DMS114 treated with DMSO at 0.1 percent for 48 hours (cell line): Measurements from ENCODE around the gene ANO2.

ENCODE experiments used
- DNase-seq: peaks from one replicate; lab custom pipeline; 2025; ENCODE audit not compliant: unreplicated experiment; lab: John Stamatoyannopoulos, UW

ANO2 gene

DNA sequence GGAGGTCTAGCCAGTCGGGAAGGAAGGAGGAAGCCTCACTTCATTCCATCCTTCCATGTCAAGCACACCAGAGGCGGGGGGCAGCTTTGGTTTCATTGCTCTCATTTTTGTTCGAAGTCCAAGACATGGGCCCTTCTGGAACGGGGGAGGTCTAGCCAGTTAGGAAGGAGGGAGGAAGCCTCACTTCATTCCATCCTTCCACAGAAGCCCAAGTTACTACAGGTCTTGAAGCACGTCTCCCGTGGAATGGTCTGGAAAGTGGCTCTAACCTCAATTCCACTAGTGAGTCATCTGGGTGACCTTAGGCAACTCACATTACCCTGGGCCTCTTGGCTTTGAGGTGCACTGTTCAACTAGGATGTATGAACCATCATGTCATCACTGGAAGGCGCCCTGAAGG, 356.9 kb downstream of the ANO2 start:
- no peak for DNase-seq

DNA sequence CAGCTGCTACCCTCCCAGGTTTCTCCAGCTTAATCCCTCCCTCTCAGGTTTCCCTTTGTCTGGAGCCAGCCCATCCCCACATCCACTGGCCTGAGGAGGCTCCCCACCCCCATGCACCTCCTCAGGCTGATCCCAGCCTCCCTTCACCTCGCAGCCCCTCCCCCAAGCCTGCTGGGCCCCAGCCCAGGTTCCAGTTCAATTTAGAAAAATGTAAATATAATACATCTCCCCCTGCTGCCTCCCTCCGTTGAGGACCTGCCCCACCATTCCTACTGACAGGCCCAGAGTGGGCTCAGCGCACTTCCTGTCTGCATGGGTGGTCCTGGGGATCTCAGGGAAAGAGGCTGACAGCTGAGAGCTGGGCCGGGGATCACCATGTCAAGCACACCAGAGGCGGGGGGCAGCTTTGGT, 357.3 kb downstream of the ANO2 start:
- DNase-seq, result no peak

DNA sequence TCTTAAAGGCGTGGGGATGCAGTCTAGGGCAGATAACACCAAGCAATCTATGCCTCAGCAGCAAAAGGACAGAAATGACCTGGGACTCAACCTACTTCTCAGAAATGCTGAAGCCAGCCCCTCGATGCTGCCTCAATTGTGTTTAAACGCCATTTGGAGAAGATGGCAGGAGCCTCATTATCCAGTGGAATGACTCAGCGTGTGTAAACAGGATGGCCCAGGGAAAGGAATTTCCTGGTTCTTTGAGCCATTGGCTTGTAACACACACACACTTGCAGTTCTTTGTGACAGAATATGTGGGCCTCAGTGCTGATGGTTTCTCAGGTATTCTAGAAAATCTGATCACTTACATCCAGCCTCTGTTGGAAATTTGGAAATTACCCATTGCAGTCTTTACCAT, 358.9 kb downstream of the ANO2 start:
- DNase-seq, result no peak

DNA sequence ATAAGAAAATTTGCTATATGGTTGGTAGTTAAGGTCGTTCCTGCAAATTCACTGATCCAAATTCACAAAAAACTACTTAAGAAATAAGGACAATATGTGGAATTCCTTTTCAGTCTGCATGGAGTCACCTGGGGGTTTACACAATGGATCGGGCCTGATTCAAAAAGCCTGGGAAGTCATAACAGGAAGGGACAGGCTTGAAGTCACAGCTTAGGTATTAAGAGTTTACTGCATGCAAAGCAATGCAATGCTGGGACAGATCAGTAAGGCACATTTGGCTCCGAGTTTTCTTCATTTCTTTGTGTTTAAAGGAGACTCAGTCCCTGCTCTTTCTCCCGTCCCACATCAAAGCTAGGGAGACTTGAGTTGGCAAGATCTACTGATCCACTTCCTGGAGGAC, 359.9 kb downstream of the ANO2 start:
- DNase-seq, result no peak

DNA sequence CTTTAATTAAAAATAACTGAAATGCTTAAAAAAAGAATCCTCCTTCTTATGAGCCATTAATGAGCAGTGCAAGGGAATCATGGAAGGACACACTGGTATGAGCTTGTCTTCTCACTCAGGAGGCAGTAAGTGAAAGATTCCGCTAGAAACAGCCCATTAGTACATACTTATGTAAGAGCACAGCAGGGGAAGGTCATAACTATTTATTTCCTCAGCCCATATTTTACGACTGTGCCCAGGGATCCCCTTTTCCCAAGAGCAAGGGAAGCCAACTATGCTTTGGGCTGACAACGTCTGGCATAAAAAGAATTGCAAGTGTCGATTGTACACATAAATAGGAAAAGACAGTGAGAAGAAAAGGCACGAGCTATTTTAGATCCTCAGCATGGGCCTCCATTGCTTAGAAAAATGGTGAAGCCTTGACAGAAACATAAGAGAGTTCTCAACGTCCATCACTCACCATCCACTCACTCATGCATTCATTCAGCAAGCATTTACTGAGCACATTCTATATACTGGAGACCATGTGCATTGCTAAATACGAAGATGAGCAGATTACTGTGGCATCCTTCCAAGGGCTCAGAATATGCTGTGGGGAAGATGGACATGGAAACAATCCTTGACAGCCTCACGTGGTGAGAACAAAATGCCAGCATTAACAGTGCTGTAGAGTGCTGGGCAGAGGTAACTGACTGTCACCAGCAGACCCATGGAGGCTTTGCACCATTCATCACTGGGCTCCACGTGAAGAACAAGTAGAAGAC, 360.5 kb downstream of the ANO2 start:
- DNase-seq, result no peak

DNA sequence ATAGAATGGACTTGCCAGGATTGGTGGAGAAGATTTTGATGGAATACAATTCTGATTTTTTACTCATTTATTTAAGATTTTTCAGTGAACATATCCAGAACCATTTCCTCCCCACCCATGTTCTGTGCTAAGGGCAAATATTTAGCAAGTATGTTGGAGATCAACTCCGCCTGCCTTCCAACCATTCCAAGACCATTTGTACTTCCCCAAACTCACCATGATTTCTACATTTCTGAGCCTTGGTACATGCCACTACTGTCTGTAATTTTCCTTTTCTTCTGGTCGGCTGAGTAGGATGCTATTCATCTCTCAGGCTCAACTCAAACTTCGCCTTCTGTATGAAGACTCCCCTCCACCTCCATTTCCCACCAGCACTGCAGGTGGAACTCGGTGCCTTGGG, 362.5 kb downstream of the ANO2 start:
- DNase-seq, result no peak

DNA sequence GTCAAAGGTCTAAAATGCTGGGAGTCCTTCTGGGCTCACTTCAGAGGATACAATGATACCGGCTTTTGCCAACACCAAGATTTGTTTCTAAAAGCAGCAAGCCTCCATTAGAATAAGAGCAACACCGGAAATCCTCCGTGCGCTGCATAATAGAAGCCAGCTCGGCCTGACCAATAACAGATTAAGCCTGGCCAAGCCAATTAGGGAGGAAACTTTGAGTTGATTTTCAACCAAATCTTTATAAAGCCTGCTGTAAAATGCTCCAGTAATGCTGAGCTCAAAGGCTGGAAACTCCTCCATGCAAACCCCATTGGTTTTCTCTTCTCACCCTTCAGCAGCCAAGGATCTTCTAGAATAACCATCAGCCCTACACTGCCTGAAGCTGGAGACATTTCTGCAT, 363.0 kb downstream of the ANO2 start:
- DNase-seq, result no peak

DNA sequence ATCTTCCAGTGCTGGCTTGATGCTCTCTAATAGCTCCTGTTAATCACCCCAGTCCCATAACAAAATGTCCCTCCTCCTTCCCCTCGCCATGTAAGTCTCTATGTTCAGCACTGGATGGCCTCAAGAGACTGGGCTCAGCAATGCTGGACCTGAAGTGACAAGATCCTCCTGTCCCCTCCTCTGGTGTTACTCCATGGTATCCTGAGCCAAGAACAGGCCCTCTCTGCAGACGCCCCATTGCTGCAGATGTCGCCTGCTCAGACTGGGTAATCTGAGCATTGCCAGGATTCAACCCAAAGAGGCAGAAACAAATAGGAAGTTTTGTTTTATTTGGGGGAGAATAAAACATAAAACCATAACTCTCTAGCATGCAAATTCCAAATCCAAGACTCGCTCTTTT, 363.4 kb downstream of the ANO2 start:
- DNase-seq, result no peak

DNA sequence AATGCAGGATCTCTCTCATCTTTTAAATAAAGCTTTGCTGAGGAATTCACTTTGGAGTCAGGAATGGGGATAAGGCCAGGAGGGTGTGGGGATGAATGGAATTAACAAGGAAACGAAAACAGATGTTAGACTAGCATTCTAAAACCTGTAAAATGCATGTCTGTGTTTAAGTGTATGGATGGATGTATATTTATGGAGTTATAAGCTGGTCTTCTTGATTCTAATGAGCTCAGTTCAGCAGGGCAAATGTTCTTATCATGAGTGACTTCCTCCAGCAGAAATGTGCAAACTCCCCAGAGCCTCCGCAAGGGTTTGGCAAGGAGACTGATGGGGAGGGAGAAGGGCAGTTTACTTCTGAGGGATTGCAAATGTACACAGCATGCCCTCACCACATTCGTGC, 364.0 kb downstream of the ANO2 start:
- no peak for DNase-seq

DNA sequence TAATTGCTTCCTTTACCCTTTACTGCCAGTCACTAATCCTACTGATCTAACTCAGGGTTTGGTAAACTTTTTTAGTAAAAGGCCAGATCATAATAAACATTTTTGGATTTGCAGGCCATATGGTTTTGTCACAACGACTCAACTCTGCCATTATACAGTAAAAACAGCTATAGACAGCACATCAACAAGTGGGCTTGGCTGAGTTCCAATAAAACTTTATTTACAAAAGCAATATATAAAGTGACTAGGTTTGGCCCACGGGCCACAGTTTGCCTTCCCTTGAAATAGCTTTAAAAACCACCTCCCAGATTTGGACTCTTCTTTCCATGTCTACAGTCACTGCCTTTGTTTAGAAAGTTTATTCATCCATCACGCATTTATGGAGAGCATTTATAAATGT, 366.3 kb downstream of the ANO2 start:
- DNase-seq, result no peak

DNA sequence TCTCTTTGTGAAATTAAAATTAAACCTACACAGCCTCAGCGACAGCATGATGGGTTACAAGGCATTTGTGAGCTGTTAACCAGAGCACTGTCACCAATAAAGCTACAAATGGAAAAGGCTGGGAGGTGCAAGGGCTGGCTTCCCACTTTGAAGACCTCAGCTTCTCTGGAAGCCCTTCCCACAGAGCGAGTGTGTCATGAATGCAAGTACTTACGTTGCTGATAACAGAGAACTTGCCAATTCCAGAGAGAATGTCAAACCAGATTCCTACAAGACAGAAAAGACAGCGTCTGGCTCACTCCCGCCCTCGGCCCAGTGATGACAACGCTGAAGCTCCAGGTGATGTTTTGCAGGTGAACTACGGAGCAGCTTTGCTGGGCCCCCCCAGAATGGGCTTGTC, 367.3 kb downstream of the ANO2 start:
- DNase-seq, result no peak

DNA sequence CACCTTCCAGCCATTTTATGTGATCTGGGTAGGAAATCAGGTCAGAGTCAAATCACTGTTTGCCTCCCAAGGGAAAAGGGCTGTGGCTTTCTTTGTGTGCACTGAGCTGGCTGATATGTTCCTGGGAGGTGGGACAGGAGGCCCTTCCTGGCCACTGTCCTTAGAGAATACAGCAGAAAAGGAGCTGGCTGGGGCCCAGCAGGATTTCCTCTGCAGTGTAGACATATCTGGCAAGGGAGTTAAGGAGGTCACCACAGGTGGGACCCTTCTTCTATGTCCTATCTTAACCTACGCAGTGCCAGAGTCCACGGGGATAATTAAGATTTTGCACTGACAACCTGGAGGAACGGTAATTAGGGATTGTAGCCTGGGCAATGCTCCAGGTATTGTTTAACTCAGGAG, 367.8 kb downstream of the ANO2 start:
- DNase-seq, result no peak

DNA sequence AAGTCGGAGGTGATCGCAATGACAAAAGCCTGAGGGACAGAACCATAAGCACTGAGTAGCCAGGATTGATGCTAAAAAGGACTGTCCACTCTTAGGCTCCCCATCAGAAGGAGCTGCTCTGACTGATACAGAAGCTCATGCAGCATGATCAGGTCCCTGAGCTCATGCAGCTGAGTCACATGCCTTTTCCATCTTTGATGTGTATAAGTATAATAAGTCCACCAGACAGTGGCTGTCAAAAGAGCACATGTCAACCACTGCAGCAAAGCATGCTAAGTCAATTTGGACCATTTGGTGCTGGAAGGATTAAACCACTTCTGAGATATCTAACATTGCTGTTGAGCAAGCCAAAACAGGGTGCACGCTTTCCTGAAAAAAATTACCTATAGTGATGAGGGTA, 369.1 kb downstream of the ANO2 start:
- no peak for DNase-seq

DNA sequence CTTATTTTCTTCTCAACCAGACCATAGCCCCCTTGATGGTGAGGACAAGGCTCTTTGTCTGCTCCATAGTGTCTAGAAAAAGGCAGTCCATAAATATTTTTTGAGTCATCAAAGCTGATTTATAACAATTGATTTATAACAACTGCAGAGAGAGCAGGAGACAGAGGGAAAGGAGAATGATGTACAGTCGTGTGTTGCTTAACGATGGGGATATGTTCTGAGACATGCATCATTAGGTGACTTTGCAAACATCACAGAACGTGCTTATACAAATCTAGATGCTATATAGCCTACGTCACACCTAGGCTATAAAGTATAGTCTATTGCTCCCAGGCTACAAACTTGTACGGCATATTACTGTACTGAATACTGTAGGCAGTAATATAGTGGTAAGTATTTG, 369.8 kb downstream of the ANO2 start:
- no peak for DNase-seq

DNA sequence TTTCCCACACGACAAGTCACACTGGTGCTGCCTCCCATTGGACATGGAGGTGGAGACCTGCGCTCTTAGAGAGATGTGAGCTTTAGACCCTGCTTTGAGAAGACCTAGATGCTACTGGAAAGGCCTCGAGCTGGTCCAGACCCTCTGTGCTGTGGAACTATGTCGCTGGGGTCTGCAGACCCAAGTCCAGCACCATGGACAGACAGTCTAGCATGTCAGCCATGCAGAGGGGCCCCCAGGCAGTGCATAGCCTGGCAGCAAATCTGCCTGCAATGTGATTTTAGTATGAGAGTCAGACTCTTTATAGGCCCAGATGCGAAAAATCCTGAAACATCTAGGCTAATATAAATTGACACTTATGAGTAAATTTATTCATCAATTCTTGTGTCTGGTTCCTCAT, 371.7 kb downstream of the ANO2 start:
- no peak for DNase-seq

DNA sequence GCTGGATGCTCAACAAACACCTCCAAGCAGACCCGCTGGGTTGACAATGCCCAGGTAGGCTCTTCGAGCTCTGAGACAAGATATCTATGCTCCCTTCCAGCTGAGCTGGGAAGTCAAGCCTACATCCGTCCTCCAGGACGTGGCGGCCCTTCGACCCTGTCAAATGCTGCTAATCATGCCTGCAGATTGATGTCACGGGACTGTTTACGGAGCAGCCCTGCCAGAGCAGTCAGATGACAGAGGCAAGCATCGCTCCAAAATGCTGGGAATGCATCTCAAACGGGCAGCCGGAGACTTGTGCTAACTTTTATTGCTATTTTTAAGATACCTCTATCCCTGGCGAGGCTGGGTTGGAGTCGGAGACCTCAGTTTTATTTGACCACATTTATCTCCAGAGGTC, 373.9 kb downstream of the ANO2 start:
- DNase-seq, result no peak

DNA sequence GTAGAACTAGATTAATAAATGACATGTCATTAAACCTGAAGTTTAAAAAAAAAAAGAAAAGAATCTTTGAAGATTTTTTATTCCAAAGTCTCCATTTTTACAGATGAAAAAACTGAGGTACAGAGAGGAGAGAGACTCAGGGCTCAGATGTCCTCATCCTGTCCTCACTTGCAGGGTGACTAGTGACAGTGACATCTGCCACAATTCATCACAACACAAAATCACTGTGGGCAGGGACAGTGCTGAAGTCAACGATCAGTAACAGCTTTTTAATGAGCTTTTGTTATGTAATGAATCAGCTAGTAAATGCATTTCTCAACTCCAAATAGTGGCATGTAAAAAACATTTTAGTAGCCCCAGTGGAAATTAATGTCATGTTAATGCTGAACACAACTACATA, 374.6 kb downstream of the ANO2 start:
- DNase-seq, result no peak

DNA sequence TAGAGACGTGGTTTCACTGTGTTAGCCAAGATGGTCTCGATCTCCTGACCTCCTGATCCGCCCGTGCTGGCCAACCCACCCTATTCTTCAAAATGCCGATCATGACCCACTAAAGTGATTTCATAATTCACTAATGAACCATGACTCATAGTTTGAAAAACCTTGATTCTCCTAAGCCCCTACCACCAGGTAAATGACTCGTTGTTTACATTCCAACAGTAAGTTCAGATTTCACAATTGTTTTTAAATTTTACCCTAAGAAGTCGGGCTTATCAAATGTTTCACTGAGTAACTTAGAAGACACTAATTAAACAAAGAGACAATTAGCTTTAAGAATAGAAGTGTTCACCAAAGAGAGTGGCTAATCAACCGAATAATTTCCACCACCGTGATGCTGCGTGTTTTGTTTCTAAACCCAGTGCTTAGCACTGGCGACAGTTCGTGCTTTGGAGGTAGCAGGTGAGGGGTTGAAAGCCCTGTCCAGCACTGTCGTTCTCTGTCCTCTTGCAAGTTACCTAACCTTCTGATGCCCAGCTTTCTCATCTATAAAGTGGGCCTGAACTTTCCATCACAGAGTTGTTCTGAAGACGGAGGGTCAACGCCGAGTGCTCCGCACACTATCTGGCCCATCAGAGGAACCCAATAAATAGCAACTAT, 376.6 kb downstream of the ANO2 start:
- DNase-seq, result no peak

DNA sequence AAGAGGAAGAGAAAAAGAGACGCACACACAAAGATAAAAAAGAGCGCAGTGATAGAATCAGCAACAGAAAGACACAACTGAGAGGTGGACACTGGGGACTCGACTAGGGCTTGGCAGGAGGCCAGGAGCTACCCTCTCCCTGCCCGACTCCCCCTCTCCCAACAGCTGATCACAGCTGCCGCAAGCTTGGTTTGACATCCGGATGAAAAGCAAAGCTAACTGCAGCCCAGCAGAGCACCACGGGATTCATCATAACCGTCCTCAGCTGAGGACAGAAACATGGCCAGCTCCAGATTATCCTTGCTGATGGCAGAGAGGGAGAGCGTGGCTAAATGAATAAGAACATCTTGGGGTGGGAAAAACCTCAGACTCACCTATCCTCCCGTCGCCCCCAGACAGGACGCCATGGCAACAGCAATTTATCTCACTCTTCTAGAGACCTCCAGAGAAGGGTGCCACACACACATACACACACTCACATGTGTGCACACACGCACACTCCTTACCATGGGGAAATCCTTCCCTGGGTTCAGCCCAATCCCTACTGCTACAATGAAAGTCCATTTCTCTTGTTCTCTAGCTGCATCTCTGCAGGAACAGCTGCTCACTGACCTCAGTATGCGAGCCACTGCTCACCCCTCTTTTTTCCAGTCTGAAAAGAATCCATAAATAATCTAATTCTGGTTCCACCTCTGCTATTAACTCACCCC, 377.9 kb downstream of the ANO2 start:
- DNase-seq, result no peak

DNA sequence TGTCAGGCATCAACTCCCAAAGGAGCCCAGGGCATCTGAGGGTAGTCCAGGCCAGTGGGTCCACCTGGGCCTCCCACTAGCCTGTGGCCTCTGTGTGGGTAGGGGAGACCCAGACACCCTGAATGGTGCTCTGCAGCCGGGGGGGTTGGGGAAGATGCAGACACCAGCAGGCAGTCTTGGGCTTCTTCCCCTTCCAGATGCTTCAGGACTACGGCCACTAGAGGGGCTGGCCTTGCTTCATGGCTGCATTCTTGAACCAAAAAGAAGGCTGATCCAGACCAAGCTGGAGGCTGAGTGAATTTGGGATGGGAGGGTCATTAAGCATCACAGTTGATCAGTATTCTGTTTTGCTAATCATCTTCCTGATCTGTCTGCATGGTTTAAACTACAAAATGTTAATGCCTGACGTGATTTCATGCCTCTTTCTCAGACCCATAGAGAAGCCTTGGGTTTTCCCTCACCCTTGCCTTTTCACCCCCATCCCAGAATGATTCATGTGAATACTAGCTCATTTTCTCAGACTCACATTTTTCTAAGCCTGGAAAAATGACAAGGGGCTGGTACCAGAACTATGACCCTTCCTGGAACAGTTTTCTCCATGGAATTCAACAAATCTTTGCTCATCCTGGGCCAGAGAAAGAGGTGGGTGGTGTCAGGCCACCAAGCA, 379.0 kb downstream of the ANO2 start:
- DNase-seq, result no peak

DNA sequence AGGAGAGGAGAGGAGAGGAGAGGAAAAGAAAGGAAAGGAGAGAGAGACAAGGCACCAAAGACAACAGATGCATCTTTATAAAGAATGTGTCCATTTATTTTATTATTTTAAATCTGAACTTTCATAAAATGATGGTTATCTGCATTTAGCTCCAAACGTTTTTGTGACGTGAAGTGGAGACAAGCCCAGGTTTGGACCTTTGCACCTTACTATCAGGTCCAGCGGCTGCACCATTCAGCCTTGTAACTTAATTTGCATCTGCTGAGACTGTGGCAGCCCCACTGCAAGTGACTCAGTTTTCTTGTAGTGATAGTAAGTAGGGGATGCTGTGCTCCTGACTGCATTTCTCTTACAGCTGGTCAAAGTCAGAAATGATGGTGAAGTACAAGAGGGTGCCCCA, 382.5 kb downstream of the ANO2 start:
- no peak for DNase-seq

DNA sequence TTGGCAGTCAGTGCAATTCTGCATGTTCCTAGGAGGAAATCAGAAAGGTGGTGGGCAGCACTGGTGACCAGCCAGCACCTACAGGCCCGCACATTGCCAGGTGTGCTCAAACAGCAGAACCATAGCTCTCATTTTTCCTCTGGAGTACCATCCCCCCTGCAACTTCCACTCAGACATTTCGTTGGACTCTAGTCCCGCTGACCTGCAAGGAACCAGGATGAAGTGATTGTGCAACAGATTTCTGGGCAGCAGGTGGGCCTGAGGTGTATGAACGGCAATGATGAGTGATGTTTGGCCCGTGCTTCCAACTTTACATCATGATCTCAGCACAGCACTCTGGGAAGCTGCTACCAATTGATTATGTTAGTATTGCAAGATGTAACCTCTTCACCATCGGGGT, 383.2 kb downstream of the ANO2 start:
- no peak for DNase-seq
